SK-N-SH treated with all-trans-retinoic acid at 6 μM for 48 hours (cell line): ENCODE results near the gene WRAP73.

Source experiments
- ATAC-seq: fragments of 200-7000 bp; cut with Tn5 transposase; 3 replicates; pipeline ENCODE4 v1.9.1; 2020; ENCODE audit warnings: mild to moderate bottlenecking, moderate library complexity
- ARNTL ChIP-seq: fragments of 450-650 bp; formaldehyde crosslinking; IDR thresholded peaks from 2 replicates; pipeline ENCODE4 v1.5.0; 2020; ENCODE audit warnings: low read depth, mild to moderate bottlenecking, moderate library complexity, borderline replicate concordance
- BACH2 ChIP-seq: fragments of 250-450 bp; sonication (Bioruptor Pico); IDR thresholded peaks from 2 replicates; pipeline ENCODE4 v1.9.0; 2021; ENCODE audit warnings: mild to moderate bottlenecking, borderline replicate concordance
- CSDC2 ChIP-seq: fragments of 250-450 bp; sonication (Bioruptor Pico); IDR thresholded peaks from 2 replicates; pipeline ENCODE4 v1.5.0; 2020; ENCODE audit warnings: mild to moderate bottlenecking, moderate library complexity
- CSRNP3 ChIP-seq: fragments of 250-450 bp; sonication (Bioruptor Pico); IDR thresholded peaks from 2 replicates; pipeline ENCODE4 v1.5.1; 2021; ENCODE audit warnings: mild to moderate bottlenecking, moderate library complexity
- ESRRG ChIP-seq: fragments of 250-450 bp; sonication (Bioruptor Pico); IDR thresholded peaks from 2 replicates; pipeline ENCODE4 v1.6.1; 2021; ENCODE audit warnings: mild to moderate bottlenecking
- OSR1 ChIP-seq: fragments of 250-450 bp; sonication (Bioruptor Pico); IDR thresholded peaks from 2 replicates; pipeline ENCODE4 v1.8.0; 2022; ENCODE audit warnings: moderate library complexity, mild to moderate bottlenecking, inconsistent platforms
- POU6F1 ChIP-seq: fragments of 250-450 bp; sonication (Bioruptor Pico); IDR thresholded peaks from 2 replicates; pipeline ENCODE4 v1.8.0; 2021; ENCODE audit warnings: low read depth, mild to moderate bottlenecking, moderate library complexity, borderline replicate concordance
- PPARA ChIP-seq: fragments of 250-450 bp; sonication (Bioruptor Pico); IDR thresholded peaks from 2 replicates; pipeline ENCODE4 v1.5.0; 2020; ENCODE audit warnings: mild to moderate bottlenecking, borderline replicate concordance
- RARB ChIP-seq: fragments of 250-450 bp; sonication (Bioruptor Pico); IDR thresholded peaks from 2 replicates; pipeline ENCODE4 v1.8.0; 2021; ENCODE audit warnings: mild to moderate bottlenecking, moderate library complexity
- SNAI2 ChIP-seq: fragments of 250-450 bp; sonication (Bioruptor Pico); IDR thresholded peaks from 2 replicates; pipeline ENCODE4 v1.5.0; 2020; ENCODE audit warnings: mild to moderate bottlenecking, moderate library complexity
- TCF4 ChIP-seq: fragments of 250-450 bp; sonication (Bioruptor Pico); IDR thresholded peaks from 2 replicates; pipeline ENCODE4 v1.8.0; 2021; ENCODE audit warnings: mild to moderate bottlenecking, moderate library complexity, borderline replicate concordance
- TOX ChIP-seq: fragments of 250-450 bp; sonication (Bioruptor Pico); IDR thresholded peaks from 2 replicates; pipeline ENCODE4 v1.8.0; 2021; ENCODE audit warnings: mild to moderate bottlenecking, moderate library complexity, borderline replicate concordance
- TSHZ2 ChIP-seq: fragments of 250-450 bp; sonication (Bioruptor Pico); IDR thresholded peaks from 2 replicates; pipeline ENCODE4 v1.5.0; 2020; ENCODE audit warnings: mild to moderate bottlenecking, moderate library complexity
- ZC3H10 ChIP-seq: fragments of 250-450 bp; sonication (Bioruptor Pico); IDR thresholded peaks from 2 replicates; pipeline ENCODE4 v1.5.1; 2021; ENCODE audit warnings: mild to moderate bottlenecking, moderate library complexity
- ZFP3 ChIP-seq: fragments of 250-450 bp; sonication (Bioruptor Pico); IDR thresholded peaks from 2 replicates; pipeline ENCODE4 v1.5.0; 2020; ENCODE audit warnings: mild to moderate bottlenecking, moderate library complexity
- ZFP30 ChIP-seq: fragments of 450-650 bp; formaldehyde crosslinking; IDR thresholded peaks from 2 replicates; pipeline ENCODE4 v1.5.0; 2022; ENCODE audit warnings: mild to moderate bottlenecking, moderate library complexity
- ZNF565 ChIP-seq: fragments of 450-650 bp; formaldehyde crosslinking; conservative IDR thresholded peaks from 2 replicates; pipeline ENCODE4 v1.5.0; 2020; ENCODE audit warnings: low read depth, mild to moderate bottlenecking, moderate library complexity
- ZNF70 ChIP-seq: fragments of 450-650 bp; formaldehyde crosslinking; IDR thresholded peaks from 2 replicates; pipeline ENCODE4 v1.5.0; 2020; ENCODE audit warnings: mild to moderate bottlenecking, moderate library complexity
- TF ChIP-seq, protein P1 (sequence below): fragments of 250-450 bp; sonication (Bioruptor Pico); IDR thresholded peaks from 2 replicates; pipeline ENCODE4 v1.8.0; 2020; ENCODE audit warnings: mild to moderate bottlenecking, moderate library complexity, borderline replicate concordance

Gene WRAP73

GRCh38 chr1:3608154-3608553 is 41.7 kb downstream of the WRAP73 start (continued):
- TF ChIP-seq, protein P1, sequence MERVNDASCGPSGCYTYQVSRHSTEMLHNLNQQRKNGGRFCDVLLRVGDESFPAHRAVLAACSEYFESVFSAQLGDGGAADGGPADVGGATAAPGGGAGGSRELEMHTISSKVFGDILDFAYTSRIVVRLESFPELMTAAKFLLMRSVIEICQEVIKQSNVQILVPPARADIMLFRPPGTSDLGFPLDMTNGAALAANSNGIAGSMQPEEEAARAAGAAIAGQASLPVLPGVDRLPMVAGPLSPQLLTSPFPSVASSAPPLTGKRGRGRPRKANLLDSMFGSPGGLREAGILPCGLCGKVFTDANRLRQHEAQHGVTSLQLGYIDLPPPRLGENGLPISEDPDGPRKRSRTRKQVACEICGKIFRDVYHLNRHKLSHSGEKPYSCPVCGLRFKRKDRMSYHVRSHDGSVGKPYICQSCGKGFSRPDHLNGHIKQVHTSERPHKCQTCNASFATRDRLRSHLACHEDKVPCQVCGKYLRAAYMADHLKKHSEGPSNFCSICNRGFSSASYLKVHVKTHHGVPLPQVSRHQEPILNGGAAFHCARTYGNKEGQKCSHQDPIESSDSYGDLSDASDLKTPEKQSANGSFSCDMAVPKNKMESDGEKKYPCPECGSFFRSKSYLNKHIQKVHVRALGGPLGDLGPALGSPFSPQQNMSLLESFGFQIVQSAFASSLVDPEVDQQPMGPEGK, result no peak
- TF ChIP-seq BACH2 (CRISPR knock-in tag) (no peak), ESRRG (no peak), ZFP30 (CRISPR knock-in tag) (no peak), RARB (CRISPR knock-in tag) (no peak), ZNF565 (CRISPR knock-in tag) (no peak), OSR1 (no peak), CSDC2 (no peak)

- TF ChIP-seq TCF4 (CRISPR knock-in tag) (no peak), ZC3H10 (no peak), ARNTL (no peak), ZFP3 (no peak), POU6F1 (CRISPR knock-in tag) (no peak), ZFP30 (CRISPR knock-in tag) (no peak), SNAI2 (CRISPR knock-in tag) (no peak), CSDC2 (no peak), TOX (CRISPR knock-in tag) (no peak)
- no peak for ATAC-seq
Measured at GRCh38 chr1:3607703-3608065, 42.2 kb downstream of the WRAP73 start.

GRCh38 chr1:3606779-3607702 is 42.9 kb downstream of the WRAP73 start:
- no peak for ATAC-seq
- no peak for TF ChIP-seq SNAI2 (CRISPR knock-in tag)
- no peak for TF ChIP-seq TSHZ2 (CRISPR knock-in tag)
- TF ChIP-seq ZNF565 (CRISPR knock-in tag), result no peak
- TF ChIP-seq BACH2 (CRISPR knock-in tag), result no peak
- TF ChIP-seq ZC3H10, result no peak
- no peak for TF ChIP-seq OSR1
- TF ChIP-seq ZFP3, result no peak
- TF ChIP-seq PPARA (CRISPR knock-in tag), result no peak
- no peak for TF ChIP-seq TOX (CRISPR knock-in tag)
- TF ChIP-seq, protein P1, result no peak
- no peak for TF ChIP-seq TCF4 (CRISPR knock-in tag)

- ATAC-seq, result no peak
- no peak for TF ChIP-seq ESRRG
- TF ChIP-seq CSRNP3 (CRISPR knock-in tag), result no peak
- TF ChIP-seq TOX (CRISPR knock-in tag), result no peak
- no peak for TF ChIP-seq RARB (CRISPR knock-in tag)
- no peak for TF ChIP-seq ZNF70 (CRISPR knock-in tag)
- TF ChIP-seq, protein P1, result no peak
Measured at GRCh38 chr1:3604997-3605823, 44.7 kb downstream of the WRAP73 start.
